Astrocyte of the cerebellum (primary cell): ENCODE data around the gene CEP72.
"Not testable (repeated sequence)": the region's sequence is repeated elsewhere in the genome, so short reads cannot be mapped to it uniquely, and the experiment has no call there.

ENCODE experiments used
- DNase-seq: peaks from one replicate; pipeline ENCODE4 v3.0.0-alpha.2; 2011; ENCODE audit warnings: low read depth
- H3K4me3 ChIP-seq: 2 replicates; pipeline ENCODE4 v1.5.1; 2011; ENCODE audit warnings: mild to moderate bottlenecking, low read depth, low read length, moderate library complexity
- in situ Hi-C: cut with HindIII; loops from 2 replicates; pipeline ENCODE4 v1.10.0; 2017; ENCODE audit warnings: low sequenced_read_pairs
- TF ChIP-seq, protein P1 (sequence below): IDR thresholded peaks from 2 replicates; pipeline ENCODE4 v1.5.1; 2012; ENCODE audit warnings: low read length, low read depth, moderate library complexity, mild to moderate bottlenecking; ENCODE audit errors: missing control alignments

Gene CEP72

GRCh38 chr5:681317-682191 is 69.4 kb downstream of the CEP72 start:
- in situ Hi-C loops, DNase-seq, H3K4me3 ChIP-seq: not testable (repeated sequence)

- DNase-seq, H3K4me3 ChIP-seq, in situ Hi-C loops: not testable (repeated sequence)
Measured at GRCh38 chr5:682216-682615, 70.1 kb downstream of the CEP72 start.

DNA sequence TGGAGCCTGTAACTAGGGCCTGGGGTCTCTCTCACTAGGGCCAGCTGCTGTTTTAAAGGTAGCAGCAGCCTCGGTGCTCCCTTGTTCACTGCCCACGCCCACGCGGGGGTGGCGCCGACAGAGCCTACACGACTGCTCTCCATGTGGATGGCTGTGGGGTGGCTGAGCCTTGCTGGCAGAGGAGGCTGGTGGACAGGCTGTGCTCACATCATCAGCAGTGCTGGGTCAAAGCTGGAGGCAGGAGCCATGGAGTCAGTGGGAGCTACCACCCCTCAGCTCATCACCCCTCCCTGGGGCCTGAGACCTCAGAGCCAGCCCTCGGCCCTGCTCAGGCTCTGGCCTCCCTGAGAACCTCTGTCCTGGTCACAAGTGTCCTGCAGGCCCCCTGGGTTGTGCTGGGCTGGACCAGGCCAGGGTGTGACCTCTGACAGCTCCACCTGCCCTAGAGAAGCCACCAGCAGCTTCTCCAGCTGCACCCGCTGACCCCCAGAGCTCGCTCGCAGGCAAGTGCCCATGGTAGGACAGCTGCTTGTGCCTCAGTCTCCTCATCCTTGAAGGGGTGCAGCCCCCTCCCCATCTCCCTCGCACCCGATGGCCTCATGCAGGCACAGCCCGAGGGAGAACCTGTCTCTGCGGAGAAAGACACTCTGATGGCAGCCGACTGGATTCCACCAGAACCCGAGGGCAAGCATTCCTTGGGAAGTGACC is 70.7 kb downstream of the CEP72 start:
- DNase-seq, H3K4me3 ChIP-seq, in situ Hi-C loops: not testable (repeated sequence)

DNA sequence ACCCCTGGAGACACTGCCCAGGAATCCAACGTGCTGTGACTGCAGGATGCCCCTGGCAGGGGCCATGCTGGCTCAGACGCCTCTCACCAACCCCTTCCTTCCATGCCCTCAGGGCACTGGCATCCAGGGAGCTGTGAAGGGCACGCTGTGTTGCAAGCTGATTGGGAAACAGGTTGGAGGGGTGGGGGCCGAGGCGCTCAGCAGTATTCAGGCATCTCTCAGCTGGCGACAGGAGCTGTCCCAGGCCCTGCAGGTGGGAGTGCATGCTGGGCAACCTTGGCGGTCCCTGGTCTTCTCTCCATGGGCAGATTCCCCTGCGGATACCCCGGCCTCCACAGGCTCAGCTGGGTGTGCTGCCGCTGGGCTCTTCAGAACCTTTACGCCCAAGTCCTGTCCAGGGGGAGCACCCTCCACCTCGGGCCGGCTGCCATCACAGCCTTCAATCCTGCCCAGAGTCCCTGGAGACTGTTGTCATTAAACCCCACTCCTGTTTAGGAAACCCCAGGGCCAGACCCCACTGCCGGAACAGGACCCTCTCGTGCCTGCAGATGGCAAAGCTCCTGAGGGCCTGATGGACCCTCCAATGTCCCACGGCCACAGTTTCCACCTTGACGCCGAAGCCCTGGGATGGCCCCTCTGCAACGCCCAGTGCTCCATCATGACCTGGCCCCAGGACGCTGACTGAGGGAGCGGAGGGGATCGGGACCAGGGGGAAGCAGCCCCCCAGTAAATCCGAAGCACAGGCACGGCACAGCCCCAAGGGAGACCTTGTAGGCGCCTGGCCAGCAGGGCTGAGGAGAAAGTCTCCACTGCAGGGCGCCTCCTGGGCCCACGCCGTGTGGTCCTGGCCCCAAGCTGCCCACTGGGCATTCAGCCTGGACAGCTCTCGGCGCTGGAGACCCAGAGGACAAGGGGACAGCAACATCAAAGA is 71.7 kb downstream of the CEP72 start:
- TF ChIP-seq, protein P1, sequence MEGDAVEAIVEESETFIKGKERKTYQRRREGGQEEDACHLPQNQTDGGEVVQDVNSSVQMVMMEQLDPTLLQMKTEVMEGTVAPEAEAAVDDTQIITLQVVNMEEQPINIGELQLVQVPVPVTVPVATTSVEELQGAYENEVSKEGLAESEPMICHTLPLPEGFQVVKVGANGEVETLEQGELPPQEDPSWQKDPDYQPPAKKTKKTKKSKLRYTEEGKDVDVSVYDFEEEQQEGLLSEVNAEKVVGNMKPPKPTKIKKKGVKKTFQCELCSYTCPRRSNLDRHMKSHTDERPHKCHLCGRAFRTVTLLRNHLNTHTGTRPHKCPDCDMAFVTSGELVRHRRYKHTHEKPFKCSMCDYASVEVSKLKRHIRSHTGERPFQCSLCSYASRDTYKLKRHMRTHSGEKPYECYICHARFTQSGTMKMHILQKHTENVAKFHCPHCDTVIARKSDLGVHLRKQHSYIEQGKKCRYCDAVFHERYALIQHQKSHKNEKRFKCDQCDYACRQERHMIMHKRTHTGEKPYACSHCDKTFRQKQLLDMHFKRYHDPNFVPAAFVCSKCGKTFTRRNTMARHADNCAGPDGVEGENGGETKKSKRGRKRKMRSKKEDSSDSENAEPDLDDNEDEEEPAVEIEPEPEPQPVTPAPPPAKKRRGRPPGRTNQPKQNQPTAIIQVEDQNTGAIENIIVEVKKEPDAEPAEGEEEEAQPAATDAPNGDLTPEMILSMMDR, result no peak
- DNase-seq, result no peak
- in situ Hi-C loops, result no loop called here
- no peak overlapping the region for H3K4me3 ChIP-seq

DNA sequence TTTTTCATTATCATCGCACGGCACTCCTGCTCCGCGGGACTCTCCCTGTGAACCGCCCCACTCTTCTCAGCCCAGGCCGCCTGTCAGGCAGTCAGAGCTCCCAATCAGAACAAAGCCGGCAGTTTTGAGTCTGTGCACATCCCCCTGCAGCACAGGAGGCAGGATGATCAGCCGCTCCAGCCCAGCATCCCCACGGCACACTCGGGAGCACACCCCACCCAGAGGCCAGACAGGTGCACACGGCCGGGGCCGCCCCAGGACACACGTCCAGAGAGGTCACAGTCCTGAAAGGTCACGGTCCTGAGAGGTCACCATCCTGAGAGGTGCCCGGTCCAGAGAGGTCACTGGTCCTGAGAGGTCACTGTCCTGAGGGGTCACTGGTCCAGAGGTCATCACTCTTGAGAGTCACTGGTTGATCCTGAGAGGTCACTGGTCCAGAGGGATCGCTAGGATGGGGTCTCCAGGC is 72.6 kb downstream of the CEP72 start:
- in situ Hi-C loops, result no loop called here
- no peak overlapping the region for H3K4me3 ChIP-seq
- TF ChIP-seq, protein P1, result no peak
- no peak for DNase-seq

DNA sequence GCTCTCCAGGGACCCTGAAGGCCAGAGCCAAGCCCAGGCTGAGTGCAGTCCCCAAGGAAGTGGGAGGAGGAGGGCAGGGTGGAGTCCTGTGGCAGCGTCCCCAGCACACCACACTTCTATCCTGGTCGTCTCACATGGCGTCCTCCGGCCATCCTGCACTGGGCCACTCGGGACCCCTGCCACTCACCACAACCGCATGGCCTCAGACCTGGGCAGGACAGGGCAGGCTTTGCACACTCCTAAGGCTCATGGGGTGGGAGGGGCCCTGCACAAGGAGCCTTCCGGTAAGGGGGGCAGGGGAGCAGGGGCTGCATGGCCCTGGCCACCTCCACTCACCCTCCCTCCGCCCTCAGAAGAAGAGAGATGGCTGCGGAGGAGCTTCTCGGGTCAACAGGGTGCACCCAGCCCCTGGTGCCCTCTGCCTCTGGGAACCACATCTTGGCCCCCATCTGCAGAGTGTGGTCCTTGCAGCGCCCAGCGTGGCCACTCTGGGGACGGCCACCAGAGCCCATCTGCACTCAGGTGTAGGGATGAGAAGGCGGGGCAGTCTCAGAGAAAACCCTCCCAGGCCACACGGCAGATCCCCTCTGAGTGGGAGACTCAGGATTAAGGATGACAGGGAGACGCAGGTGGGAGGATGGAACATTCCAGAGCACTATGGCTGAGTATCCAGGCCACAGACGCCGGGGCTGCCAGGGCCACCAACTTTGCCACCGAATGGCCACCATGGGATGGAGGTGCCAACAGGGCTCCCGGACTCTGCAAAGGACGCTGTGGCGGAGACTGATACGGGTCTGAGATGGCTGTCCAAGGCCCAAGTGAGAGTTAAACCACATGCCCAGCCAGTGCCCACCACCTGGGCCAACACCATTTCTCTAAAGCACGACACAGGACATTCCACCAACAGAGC is 73.4 kb downstream of the CEP72 start:
- H3K4me3 ChIP-seq, result no peak overlapping the region
- no peak for DNase-seq
- TF ChIP-seq, protein P1, result no peak
- in situ Hi-C loops, result no loop called here

- DNase-seq, H3K4me3 ChIP-seq, in situ Hi-C loops: not testable (repeated sequence)
Measured at GRCh38 chr5:686172-686523, 74.0 kb downstream of the CEP72 start.

- in situ Hi-C loops, DNase-seq, H3K4me3 ChIP-seq: not testable (repeated sequence)
Measured at GRCh38 chr5:686936-687335, 74.8 kb downstream of the CEP72 start.

GRCh38 chr5:688348-689010 is 76.3 kb downstream of the CEP72 start:
- in situ Hi-C loops, DNase-seq, H3K4me3 ChIP-seq: not testable (repeated sequence)

- H3K4me3 ChIP-seq, in situ Hi-C loops: not testable (repeated sequence)
Measured at GRCh38 chr5:690293-690692, 78.2 kb downstream of the CEP72 start.

GRCh38 chr5:691049-691448 is 78.9 kb downstream of the CEP72 start:
- H3K4me3 ChIP-seq, DNase-seq, in situ Hi-C loops: not testable (repeated sequence)

More at GRCh38 chr5:690293-690692, 78.2 kb downstream of the CEP72 start:
- not testable (repeated sequence) for DNase-seq
